HepG2 (cell line): ENCODE data around the gene F7. TPM values are rescaled to one million over a fixed set of nuclear protein-coding genes. Genes with fewer than 3 reads are reported as not detected.

Experiments
- ATAC-seq: fragments of 200-7000 bp; cut with Tn5 transposase; 3 replicates; pipeline ENCODE4 v1.9.1; 2020; ENCODE audit warnings: mild to moderate bottlenecking, moderate library complexity
- BruUV-seq: library from RNA; stranded (reverse); fragments of 400-500 nt; replicated peaks from 2 replicates; lab custom pipeline; 2021; lab: Mats Ljungman, UMichigan
- CTCF ChIA-PET: fragments of 300-600 bp; formaldehyde crosslinking; extraction: SDS; loops from one replicate; lab custom pipeline; 2021; ENCODE audit warnings: low total read pairs, inconsistent platforms, low intra/inter-chr PET ratio; lab: Yijun Ruan, JAX
- POLR2A ChIA-PET: fragments of 350-600 bp; sonication (Branson Sonifier 250); formaldehyde crosslinking; loops from one replicate; lab custom pipeline; 2020; ENCODE audit warnings: antibody characterized with exemption, inconsistent platforms; lab: Yijun Ruan, JAX
- DNase-seq: peaks from one replicate; pipeline ENCODE4 v3.0.0-alpha.2; 2015; ENCODE audit warnings: low spot score
- FAIRE-seq: peaks from 3 replicates; lab custom pipeline; 2011; peaks lifted over from hg19 to GRCh38; lab: Jason Lieb, UNC
- H2AFZ ChIP-seq: one replicate; pipeline ENCODE4 v1.6.1; 2011; ENCODE audit warnings: low read length, inconsistent platforms
- H3K27ac ChIP-seq: fragments of 300-600 bp; 3 replicates; pipeline ENCODE4 v1.8.0; 2011; ENCODE audit warnings: mixed run types, mild to moderate bottlenecking, mixed read lengths, low read length, inconsistent platforms; ENCODE audit not compliant: insufficient read depth; ENCODE audit errors: extremely low read length
- H3K27me3 ChIP-seq, 2 experiments: fragments of 200-600 bp in 1 of 2; 2 replicates in 1 of 2; 3 replicates in 1 of 2; pipeline versions ENCODE4 v1.6.0 to v1.8.0; 2011; ENCODE audit warnings: low read length in 2 of 2, mild to moderate bottlenecking in 2 of 2, moderate library complexity in 2 of 2, inconsistent platforms in 1 of 2; ENCODE audit not compliant: insufficient read depth in 2 of 2, control insufficient read depth in 1 of 2
- H3K36me3 ChIP-seq, 2 experiments: fragments of 200-600 bp in 1 of 2; replicated peaks in 1 of 2; 2 replicates in 1 of 2; 3 replicates in 1 of 2; pipeline versions ENCODE4 v1.5.1 to v1.8.0; 2011; ENCODE audit warnings: low read length in 2 of 2, inconsistent platforms in 1 of 2; ENCODE audit not compliant: insufficient read depth in 2 of 2, control insufficient read depth in 1 of 2
- H3K4me1 ChIP-seq: 2 replicates; pipeline ENCODE4 v1.5.1; 2012; ENCODE audit warnings: low read length, inconsistent platforms; ENCODE audit not compliant: insufficient read depth
- H3K4me2 ChIP-seq: 2 replicates; pipeline ENCODE4 v1.6.0; 2011; ENCODE audit warnings: low read depth, low read length, inconsistent platforms
- H3K4me3 ChIP-seq, 3 experiments: fragments of 200-600 bp in 1 of 3; sonication (generic), shearing (Covaris generic) in 1 of 3; replicated peaks in 1 of 3; 2 replicates each; pipeline ENCODE4 v1.5.1; 2011 to 2016; ENCODE audit warnings: low read length in 3 of 3, inconsistent platforms in 2 of 3, low read depth in 2 of 3, mild to moderate bottlenecking in 2 of 3, control low read depth in 1 of 3, mixed read lengths in 1 of 3; ENCODE audit not compliant: insufficient read depth in 1 of 3
- H3K79me2 ChIP-seq: one replicate; pipeline ENCODE4 v1.6.1; 2011; ENCODE audit warnings: low read length, inconsistent platforms; ENCODE audit not compliant: insufficient read depth
- H3K9ac ChIP-seq: 2 replicates; pipeline ENCODE4 v1.6.0; 2011; ENCODE audit warnings: mild to moderate bottlenecking, low read depth, low read length, inconsistent platforms; ENCODE audit not compliant: insufficient read depth
- H3K9me3 ChIP-seq: 2 replicates; pipeline ENCODE4 v1.5.1; 2012; ENCODE audit warnings: mild to moderate bottlenecking, low read length
- H4K20me1 ChIP-seq: 2 replicates; pipeline ENCODE4 v1.6.0; 2011; ENCODE audit warnings: inconsistent platforms, mild to moderate bottlenecking, low read length, moderate library complexity; ENCODE audit not compliant: insufficient read depth
- FOSL2 ChIP-seq: sonication (generic); formaldehyde crosslinking; IDR thresholded peaks from 2 replicates; pipeline ENCODE4 v1.4.0; 2020; ENCODE audit warnings: missing genetic modification reagents
- KAT8 ChIP-seq: IDR thresholded peaks from 2 replicates; pipeline ENCODE4 v1.6.1; 2016; ENCODE audit warnings: missing genetic modification reagents, missing compliant biosample characterization
- PATZ1 ChIP-seq: sonication (generic); formaldehyde crosslinking; IDR thresholded peaks from 2 replicates; pipeline ENCODE4 v1.4.0; 2020; ENCODE audit warnings: missing genetic modification reagents
- ZBTB37 ChIP-seq: sonication (generic); formaldehyde crosslinking; IDR thresholded peaks from 2 replicates; pipeline ENCODE4 v1.4.0; 2020; ENCODE audit warnings: mild to moderate bottlenecking, missing genetic modification reagents
- ZNF570 ChIP-seq: sonication (generic); formaldehyde crosslinking; IDR thresholded peaks from 2 replicates; pipeline ENCODE4 v1.4.0; 2020; ENCODE audit warnings: mild to moderate bottlenecking, missing genetic modification reagents, borderline replicate concordance
- WGBS: methylation state at CpG from one replicate; pipeline ENCODE4 v1.1.6; 2017; ENCODE audit warnings: low lambda C conversion rate; 5-methylcytosine and 5-hydroxymethylcytosine counted together
- in situ Hi-C: cut with HindIII; loops from 2 replicates; pipeline ENCODE4 v1.10.0; 2017; ENCODE audit warnings: low pct_unique_long_range_greater_than_20kb; ENCODE audit not compliant: extremely low pct_ligation_motif_present
- intact Hi-C: fragments of 100-400 bp; cut with micrococcal nuclease; formaldehyde crosslinking; loops from one replicate; pipeline ENCODE4 v1.10.0; 2022; ENCODE audit not compliant: unreplicated experiment
- polyA plus RNA-seq, 8 experiments: library from polyadenylated mRNA; depleted of rRNA in 3 of 8; stranded (reverse) in 7 of 8; unstranded in 1 of 8; fragments of >200 nt; fragmentation: Illumina TruSeq in 4 of 8; extraction: Trizol in 4 of 8; gene quantifications; 2 replicates each; pipeline versions ENCODE4 v1.2.1 to v1.2.3, GENCODE V29; 2011 to 2016; ENCODE audit warnings: low read depth in 4 of 8, missing spikeins in 1 of 8, mixed read lengths in 1 of 8; ENCODE audit not compliant: insufficient read depth in 1 of 8
- total RNA-seq, 5 experiments: library from RNA; depleted of rRNA; stranded (reverse); fragments of >200 nt; fragmentation: Illumina TruSeq; extraction: Trizol; gene quantifications; 2 replicates each; pipeline ENCODE4 v1.2.3, GENCODE V29; 2016; ENCODE audit warnings: low read depth in 1 of 5

Gene F7
- total and polyA plus RNA-seq, 2 of the 13 experiments (the other 11 are each of a cell fraction or from before 2014, with no cell fraction given) = 12.6 to 26.5 TPM

- TF ChIP-seq PATZ1 (CRISPR knock-in tag) (no peak), KAT8 (no peak), ZNF570 (CRISPR knock-in tag) (no peak), ZBTB37 (CRISPR knock-in tag) (no peak)
- TF ChIP-seq, all 625 proteins: peak for 0
These were observed 28.0 kb upstream of the F7 start (continued) for GRCh38 chr13:113077566-113077952.

- intact Hi-C loops = no loop called here
- Histone ChIP-seq H3K9me3 (no peaks in the 10 kb centered on the region), H3K36me3 (peaks cover 15 to 42% of the 10 kb centered on the region in 2 experiments; a peak in 4 of 5 replicates), H3K9ac (no peak overlapping the region), H3K4me1 (no peaks in the 10 kb centered on the region), H2AFZ (no peak overlapping the region), H3K4me2 (no peak overlapping the region), H3K4me3 (no peak overlapping the region), H3K27me3 (no peaks in the 10 kb centered on the region), H4K20me1 (no peaks in the 10 kb centered on the region), H3K27ac (no peak overlapping the region), H3K79me2 (no peaks in the 10 kb centered on the region)
- ChIA-PET CTCF (no interaction called here), POLR2A (no interaction called here)
- no peak for DNase-seq
- 98% methylated on average over 15 of the region's 42 CpGs for WGBS
- no peak for ATAC-seq
- no peak for TF ChIP-seq FOSL2 (CRISPR knock-in tag)
- no peak for FAIRE-seq
- in situ Hi-C loops = no loop called here
- no TSS peak for BruUV-seq
These were observed 27.4 kb upstream of the F7 start for GRCh38 chr13:113077953-113078901.
